Kidney glomerular epithelial cell (primary cell): ENCODE measurements around the gene ABHD1.
"Not testable (repeated sequence)": the region's sequence is repeated elsewhere in the genome, so short reads cannot be mapped to it uniquely, and the experiment has no call there.

Experiments
- DNase-seq: peaks from one replicate; lab custom pipeline; 2025; lab: John Stamatoyannopoulos, UW

ABHD1 gene

GRCh38 chr2:27164960-27165763 lies 41.5 kb downstream of the ABHD1 start:
- no peak for DNase-seq

GRCh38 chr2:27170581-27171337 lies 47.1 kb downstream of the ABHD1 start:
- no peak for DNase-seq

- DNase-seq, result no peak
Measured at GRCh38 chr2:27171351-27171848, 47.8 kb downstream of the ABHD1 start.

GRCh38 chr2:27174638-27175037 lies 51.0 kb downstream of the ABHD1 start:
- no peak for DNase-seq

GRCh38 chr2:27175330-27175729 lies 51.7 kb downstream of the ABHD1 start:
- no peak for DNase-seq

- not testable (repeated sequence) for DNase-seq
Measured at GRCh38 chr2:27175781-27176180, 52.2 kb downstream of the ABHD1 start.

- DNase-seq, result no peak
Measured at GRCh38 chr2:27177441-27178351, 54.1 kb downstream of the ABHD1 start.

GRCh38 chr2:27178469-27178868 lies 54.9 kb downstream of the ABHD1 start:
- no peak for DNase-seq

- no peak for DNase-seq
Measured at GRCh38 chr2:27179344-27180000, 55.9 kb downstream of the ABHD1 start.
